Activated CD4-positive, alpha-beta memory T cell treated with anti-CD3 and anti-CD28 coated beads for 36 hours (primary cell): Measurements from ENCODE around the gene GPR176. TPM values are rescaled to one million over a fixed set of nuclear protein-coding genes. Genes with fewer than 3 reads are reported as not detected.

Experiments
- CTCF ChIA-PET: fragments of 350-600 bp; sonication (Branson Sonifier 250); formaldehyde crosslinking; loops from one replicate; lab custom pipeline; 2021; ENCODE audit warnings: antibody characterized with exemption, inconsistent platforms; lab: Charles Lee
- POLR2A ChIA-PET: fragments of 350-600 bp; sonication (Branson Sonifier 250); formaldehyde crosslinking; loops from one replicate; lab custom pipeline; 2021; ENCODE audit warnings: antibody characterized with exemption; lab: Charles Lee
- DNase-seq: peaks from one replicate; pipeline ENCODE4 v3.0.0-alpha.2; 2020
- H3K27ac Mint-ChIP-seq: one replicate; pipeline ENCODE4 v1.8.0; 2021; ENCODE audit warnings: mixed read lengths
- H3K27me3 Mint-ChIP-seq: one replicate; pipeline ENCODE4 v1.8.0; 2021; ENCODE audit warnings: mixed read lengths
- H3K36me3 Mint-ChIP-seq: one replicate; pipeline ENCODE4 v1.8.0; 2021; ENCODE audit warnings: mixed read lengths
- H3K4me1 Mint-ChIP-seq: one replicate; pipeline ENCODE4 v1.8.0; 2021; ENCODE audit warnings: low read depth, mixed read lengths
- H3K4me3 Mint-ChIP-seq: one replicate; pipeline ENCODE4 v1.8.0; 2021; ENCODE audit warnings: mild to moderate bottlenecking, mixed read lengths
- H3K9me3 Mint-ChIP-seq: one replicate; pipeline ENCODE4 v1.8.0; 2021; ENCODE audit warnings: mixed read lengths
- intact Hi-C: fragments of 100-400 bp; cut with micrococcal nuclease; formaldehyde crosslinking; loops from one replicate; pipeline ENCODE4 v1.15.1; 2023
- total RNA-seq, 2 experiments: library from RNA; stranded (reverse); gene quantifications; one replicate each; pipeline ENCODE4 v1.2.3, GENCODE V29; 2021

The GPR176 gene
- total RNA-seq, 2 experiments from 2014 or later: 0.21 to 0.27 TPM

DNA sequence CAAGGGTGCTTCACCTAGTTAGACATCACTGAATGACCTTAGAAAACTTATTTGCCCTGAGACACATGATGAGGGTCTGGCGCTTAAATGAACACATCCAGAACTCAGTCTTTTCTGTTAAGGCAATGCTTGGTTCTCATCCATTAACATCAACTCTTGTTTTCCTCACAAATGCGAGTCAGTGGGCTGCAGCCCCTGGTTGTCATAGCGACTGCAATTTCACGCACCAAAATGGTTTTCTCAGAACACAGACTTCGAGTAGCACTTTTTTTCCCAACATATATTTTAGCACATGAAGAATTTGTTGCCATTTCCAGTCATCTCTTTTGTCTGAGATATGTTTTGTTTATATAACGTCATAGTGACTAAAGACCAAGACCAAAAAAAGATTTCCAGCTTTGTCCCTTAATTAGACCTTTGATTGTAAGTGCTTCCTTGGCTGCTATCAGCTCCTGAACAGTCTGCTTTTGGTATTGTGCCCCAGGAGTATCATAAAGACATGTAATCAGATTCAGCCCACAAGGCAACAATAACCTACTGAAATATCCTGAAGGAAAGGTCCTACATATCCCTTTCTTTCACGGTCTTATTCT, 68.5 kb downstream of the GPR176 start:
- DNase-seq: no peak
- no peak overlapping the region for H3K4me3 Mint-ChIP-seq
- no peaks in the 10 kb centered on the region for H3K9me3 Mint-ChIP-seq
- H3K27me3 Mint-ChIP-seq: peaks cover 11% of the 10 kb centered on the region
- intact Hi-C loops: no loop called here
- no peak overlapping the region for H3K27ac Mint-ChIP-seq
- CTCF ChIA-PET: interaction anchor here (0.9 kb wide), 1 partner anchor 156 kb away, joined by 4 read pairs; no protein-coding TSS in a partner anchor
- POLR2A ChIA-PET: no interaction called here
- H3K36me3 Mint-ChIP-seq: no peaks in the 10 kb centered on the region
- no peaks in the 10 kb centered on the region for H3K4me1 Mint-ChIP-seq

DNA sequence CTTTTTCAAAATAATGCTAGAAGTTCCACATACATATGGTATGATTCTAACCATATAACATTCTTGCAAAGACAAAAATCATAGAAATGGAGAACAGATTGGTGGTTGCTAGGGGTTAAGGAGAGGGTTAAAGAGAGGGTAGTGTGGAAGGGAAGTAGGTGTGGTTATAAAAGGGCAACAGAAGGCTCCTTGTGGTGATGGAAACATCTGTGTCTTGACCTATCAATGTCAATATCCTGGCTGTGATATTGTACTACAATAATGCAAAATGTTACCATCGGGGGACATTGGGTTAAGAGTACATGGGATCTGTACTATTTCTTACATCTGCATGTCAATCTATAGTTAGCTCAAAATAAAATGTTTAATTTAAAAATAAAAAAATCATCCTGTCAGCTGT, 69.6 kb downstream of the GPR176 start:
- Mint-ChIP-seq H3K27ac (no peak overlapping the region), H3K36me3 (no peaks in the 10 kb centered on the region), H3K27me3 (peaks cover 11% of the 10 kb centered on the region), H3K9me3 (no peaks in the 10 kb centered on the region), H3K4me3 (no peak overlapping the region), H3K4me1 (no peaks in the 10 kb centered on the region)
- DNase-seq: no peak
- ChIA-PET CTCF (no interaction called here), POLR2A (no interaction called here)
- intact Hi-C loops: no loop called here

DNA sequence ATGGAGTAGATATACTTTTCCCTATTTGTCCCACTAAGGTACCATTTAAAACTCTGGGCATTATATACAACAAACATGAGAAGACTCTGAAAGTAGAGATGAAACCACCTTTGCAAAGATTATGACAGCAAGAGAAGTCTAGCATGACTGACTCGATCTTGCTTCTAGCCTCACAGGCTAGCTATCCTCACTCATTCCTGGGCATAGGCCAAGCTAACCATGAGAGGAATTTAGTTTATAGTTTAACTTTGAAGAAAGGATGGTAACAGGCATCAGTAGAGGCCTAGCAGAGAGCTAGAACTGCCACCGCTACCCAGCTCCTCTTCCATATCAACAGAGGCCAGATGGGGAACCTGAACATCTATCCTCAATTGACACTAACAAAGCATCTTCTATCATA, 74.0 kb downstream of the GPR176 start:
- POLR2A ChIA-PET: no interaction called here
- H3K27ac Mint-ChIP-seq: no peak overlapping the region
- H3K27me3 Mint-ChIP-seq: peaks cover 9% of the 10 kb centered on the region
- no peak for DNase-seq
- H3K9me3 Mint-ChIP-seq: no peaks in the 10 kb centered on the region
- no peaks in the 10 kb centered on the region for H3K4me1 Mint-ChIP-seq
- H3K36me3 Mint-ChIP-seq: no peaks in the 10 kb centered on the region
- intact Hi-C loops: no loop called here
- CTCF ChIA-PET: no interaction called here
- no peak overlapping the region for H3K4me3 Mint-ChIP-seq

GRCh38 chr15:39845582-39845981, 74.5 kb downstream of the GPR176 start:
- ChIA-PET CTCF (no interaction called here), POLR2A (no interaction called here)
- Mint-ChIP-seq H3K27ac (no peak overlapping the region), H3K27me3 (peaks cover 9% of the 10 kb centered on the region), H3K4me3 (no peak overlapping the region), H3K4me1 (no peaks in the 10 kb centered on the region), H3K36me3 (no peaks in the 10 kb centered on the region), H3K9me3 (no peaks in the 10 kb centered on the region)
- intact Hi-C loops: no loop called here
- no peak for DNase-seq

DNA sequence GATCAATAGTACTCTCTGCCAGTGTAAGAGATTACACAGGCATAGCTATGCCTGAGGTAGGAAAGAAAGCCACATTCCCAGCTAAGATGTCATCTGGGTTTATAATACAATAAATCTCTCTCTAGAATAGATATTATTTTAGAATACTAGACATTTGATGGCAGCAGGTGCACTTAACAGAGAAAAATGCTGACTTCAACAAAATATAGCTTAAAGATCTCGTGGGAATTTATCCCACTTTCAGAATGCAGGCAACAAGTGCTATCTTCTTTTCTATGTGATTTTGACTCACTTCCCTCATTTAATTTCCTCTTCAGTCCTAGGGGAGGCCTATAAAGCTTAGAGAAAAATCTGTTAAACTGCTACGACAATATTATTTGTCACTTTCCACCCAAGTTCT, 76.5 kb downstream of the GPR176 start:
- Mint-ChIP-seq H3K4me1 (no peaks in the 10 kb centered on the region), H3K4me3 (no peak overlapping the region), H3K27me3 (peaks cover 14% of the 10 kb centered on the region), H3K9me3 (no peaks in the 10 kb centered on the region), H3K27ac (no peak overlapping the region), H3K36me3 (no peaks in the 10 kb centered on the region)
- CTCF ChIA-PET: no interaction called here
- DNase-seq: no peak
- POLR2A ChIA-PET: no interaction called here
- intact Hi-C loops: no loop called here

DNA sequence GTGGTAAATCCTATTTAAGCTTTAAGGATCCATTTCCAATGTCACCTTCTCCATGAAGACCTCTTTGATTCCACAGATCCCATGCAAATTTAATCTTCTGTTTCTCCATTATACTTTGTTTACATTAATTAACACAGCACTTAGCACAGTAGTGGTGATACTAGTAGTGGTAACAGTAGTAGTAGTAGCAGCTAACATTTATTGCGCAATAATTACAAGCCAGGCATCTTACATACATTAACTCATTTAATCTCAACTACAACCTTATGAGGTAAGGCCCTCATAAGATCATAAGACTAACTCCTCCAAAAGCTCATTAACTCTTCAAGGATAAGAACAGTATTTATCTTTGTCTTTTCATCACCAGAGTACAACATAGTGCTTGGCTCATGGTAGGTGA, 82.6 kb downstream of the GPR176 start:
- H3K4me1 Mint-ChIP-seq: no peaks in the 10 kb centered on the region
- intact Hi-C loops: no loop called here
- no peaks in the 10 kb centered on the region for H3K9me3 Mint-ChIP-seq
- CTCF ChIA-PET: interaction anchor here (1.2 kb wide), 2 partner anchors 27 to 50 kb away, joined by 3 to 4 read pairs; no protein-coding TSS in a partner anchor
- DNase-seq: no peak
- H3K27ac Mint-ChIP-seq: no peak overlapping the region
- peaks cover 29% of the 10 kb centered on the region for H3K27me3 Mint-ChIP-seq
- no peaks in the 10 kb centered on the region for H3K36me3 Mint-ChIP-seq
- no peak overlapping the region for H3K4me3 Mint-ChIP-seq
- POLR2A ChIA-PET: no interaction called here

GRCh38 chr15:39835550-39835949, 84.5 kb downstream of the GPR176 start:
- Mint-ChIP-seq H3K27me3 (peaks cover 37% of the 10 kb centered on the region), H3K36me3 (no peaks in the 10 kb centered on the region), H3K4me3 (no peak overlapping the region), H3K27ac (no peak overlapping the region), H3K9me3 (no peaks in the 10 kb centered on the region), H3K4me1 (no peaks in the 10 kb centered on the region)
- POLR2A ChIA-PET: no interaction called here
- no peak for DNase-seq
- CTCF ChIA-PET: interaction anchor here (1.1 kb wide), 1 partner anchor 79 kb away, joined by 3 read pairs; no protein-coding TSS in a partner anchor
- intact Hi-C loops: no loop called here

- intact Hi-C loops: no loop called here
- CTCF ChIA-PET: no interaction called here
- Mint-ChIP-seq H3K27ac (no peak overlapping the region), H3K4me1 (no peaks in the 10 kb centered on the region), H3K27me3 (peaks cover 33% of the 10 kb centered on the region), H3K36me3 (no peaks in the 10 kb centered on the region), H3K4me3 (no peak overlapping the region), H3K9me3 (no peaks in the 10 kb centered on the region)
- POLR2A ChIA-PET: no interaction called here
- DNase-seq: no peak
Observed at GRCh38 chr15:39834256-39834655, 85.8 kb downstream of the GPR176 start.

- no peak for DNase-seq
- no peaks in the 10 kb centered on the region for H3K4me1 Mint-ChIP-seq
- no peak overlapping the region for H3K27ac Mint-ChIP-seq
- H3K9me3 Mint-ChIP-seq: no peaks in the 10 kb centered on the region
- ChIA-PET CTCF (no interaction called here), POLR2A (no interaction called here)
- H3K27me3 Mint-ChIP-seq: peaks cover 27% of the 10 kb centered on the region
- no peaks in the 10 kb centered on the region for H3K36me3 Mint-ChIP-seq
- H3K4me3 Mint-ChIP-seq: no peak overlapping the region
- intact Hi-C loops: no loop called here
Observed at GRCh38 chr15:39833515-39833981, 86.5 kb downstream of the GPR176 start.

- DNase-seq: no peak
- peaks cover 28% of the 10 kb centered on the region for H3K27me3 Mint-ChIP-seq
- POLR2A ChIA-PET: no interaction called here
- CTCF ChIA-PET: no interaction called here
- intact Hi-C loops: no loop called here
- H3K4me3 Mint-ChIP-seq: no peak overlapping the region
- H3K36me3 Mint-ChIP-seq: no peaks in the 10 kb centered on the region
- no peak overlapping the region for H3K27ac Mint-ChIP-seq
- no peaks in the 10 kb centered on the region for H3K4me1 Mint-ChIP-seq
- no peaks in the 10 kb centered on the region for H3K9me3 Mint-ChIP-seq
Observed at GRCh38 chr15:39830166-39830565, 89.9 kb downstream of the GPR176 start.

GRCh38 chr15:39828374-39828931, 91.6 kb downstream of the GPR176 start:
- Mint-ChIP-seq H3K4me3 (no peak overlapping the region), H3K27ac (no peak overlapping the region), H3K4me1 (no peaks in the 10 kb centered on the region), H3K27me3 (peaks cover 25% of the 10 kb centered on the region), H3K36me3 (no peaks in the 10 kb centered on the region), H3K9me3 (no peaks in the 10 kb centered on the region)
- intact Hi-C loops: no loop called here
- DNase-seq: no peak
- ChIA-PET CTCF (no interaction called here), POLR2A (no interaction called here)

GRCh38 chr15:39826975-39827374, 93.1 kb downstream of the GPR176 start:
- no peak overlapping the region for H3K4me3 Mint-ChIP-seq
- POLR2A ChIA-PET: no interaction called here
- H3K27ac Mint-ChIP-seq: no peak overlapping the region
- no peaks in the 10 kb centered on the region for H3K4me1 Mint-ChIP-seq
- CTCF ChIA-PET: interaction anchor here (0.7 kb wide), 1 partner anchor 22 kb away, joined by 3 read pairs; no protein-coding TSS in a partner anchor
- H3K27me3 Mint-ChIP-seq: peaks cover 18% of the 10 kb centered on the region
- no peaks in the 10 kb centered on the region for H3K36me3 Mint-ChIP-seq
- intact Hi-C loops: no loop called here
- H3K9me3 Mint-ChIP-seq: no peaks in the 10 kb centered on the region
- DNase-seq: no peak

GRCh38 chr15:39823634-39824033, 96.4 kb downstream of the GPR176 start:
- ChIA-PET POLR2A (no interaction called here), CTCF (no interaction called here)

More at GRCh38 chr15:39823634-39824033, 96.4 kb downstream of the GPR176 start:
- Mint-ChIP-seq H3K4me1 (no peaks in the 10 kb centered on the region), H3K36me3 (no peaks in the 10 kb centered on the region), H3K4me3 (no peak overlapping the region), H3K9me3 (no peaks in the 10 kb centered on the region), H3K27ac (no peak overlapping the region), H3K27me3 (peaks cover 12% of the 10 kb centered on the region)
- DNase-seq: no peak
- intact Hi-C loops: no loop called here
